ENCODE measurements around the gene FSIP2.
"Not testable (repeated sequence)": the region's sequence is repeated elsewhere in the genome, so short reads cannot be mapped to it uniquely, and the experiment has no call there.

FSIP2 gene

DNA sequence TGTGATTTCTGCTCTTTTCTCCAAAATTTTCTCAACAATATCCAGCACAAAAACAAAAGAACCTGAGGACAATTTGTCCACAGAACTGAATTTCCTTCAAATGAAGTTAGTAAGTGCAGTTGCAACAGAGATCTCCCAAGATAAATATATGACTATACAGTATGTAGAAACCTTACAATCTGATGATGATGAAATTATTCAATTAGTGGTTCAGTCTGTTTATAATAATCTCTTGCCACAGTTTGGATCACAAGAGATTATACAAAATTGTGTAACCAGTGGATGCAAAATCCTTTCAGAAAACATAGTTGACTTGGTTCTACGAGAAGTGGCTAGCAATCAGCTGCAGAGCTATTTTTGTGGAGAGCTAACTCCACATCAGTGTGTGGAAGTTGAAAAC lies 68.7 kb downstream of the FSIP2 start:
- no peak for DNase-seq (ENCODE audit: low read depth in 2 of 2)

DNA sequence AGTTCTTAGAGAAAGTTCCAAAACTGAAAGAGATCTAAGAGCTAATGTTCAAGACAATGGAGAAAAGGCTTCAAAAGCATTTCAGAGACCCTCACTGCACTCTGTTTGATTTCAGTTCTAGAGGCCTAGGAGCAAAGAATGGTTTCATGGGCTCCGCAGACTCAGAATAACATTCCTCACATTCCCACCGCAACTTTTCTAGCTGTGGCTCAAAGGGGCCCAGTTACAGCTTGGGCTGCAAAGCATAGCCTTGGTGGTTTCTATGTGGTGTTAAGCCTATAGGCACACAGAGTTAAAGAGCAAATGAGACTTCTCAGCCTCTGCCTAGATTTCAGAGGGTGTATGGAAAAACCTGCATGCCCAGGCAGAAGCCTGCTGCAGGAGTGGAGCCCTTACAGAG lies 73.0 kb downstream of the FSIP2 start:
- no peak for DNase-seq (ENCODE audit: low read depth in 2 of 2)

DNA sequence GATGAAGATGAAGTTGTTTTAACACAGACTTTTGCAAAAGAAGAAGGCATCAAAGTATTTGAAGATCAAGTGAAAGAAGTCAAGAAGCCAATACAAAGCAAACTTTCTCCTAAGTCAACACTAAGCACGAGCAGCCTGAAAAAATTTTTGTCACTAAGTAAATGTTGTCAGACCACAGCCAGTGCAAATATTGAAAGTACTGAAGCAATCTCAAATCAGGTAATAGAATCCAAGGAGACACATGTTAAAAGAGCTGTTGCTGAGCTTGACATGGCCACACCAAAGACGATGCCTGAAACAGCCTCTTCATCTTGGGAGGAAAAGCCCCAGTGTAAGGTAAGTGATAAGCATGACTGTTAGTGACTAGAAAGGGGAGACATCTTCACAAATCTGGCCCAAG lies 75.1 kb downstream of the FSIP2 start:
- DNase-seq (ENCODE audit: low read depth in 2 of 2) = no peak

DNA sequence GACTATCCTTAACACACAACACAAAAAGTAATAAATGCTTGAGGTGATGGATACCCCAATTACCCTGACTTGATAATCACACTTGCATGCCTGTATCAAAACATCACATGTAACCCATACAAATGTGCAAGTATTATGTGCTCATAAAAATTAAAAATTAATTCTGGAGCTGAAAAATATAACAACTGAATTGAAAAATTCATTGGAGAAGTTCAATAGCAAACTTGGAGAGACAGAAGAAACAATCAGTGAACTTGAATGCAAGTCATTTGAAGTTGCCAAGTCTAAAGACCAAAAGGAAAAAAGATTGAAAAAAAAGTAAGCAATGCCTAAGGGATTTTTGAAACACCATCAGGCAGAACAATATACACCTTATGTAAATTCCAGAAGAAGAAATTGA lies 79.4 kb downstream of the FSIP2 start:
- no peak for DNase-seq (ENCODE audit: low read depth in 2 of 2)

DNA sequence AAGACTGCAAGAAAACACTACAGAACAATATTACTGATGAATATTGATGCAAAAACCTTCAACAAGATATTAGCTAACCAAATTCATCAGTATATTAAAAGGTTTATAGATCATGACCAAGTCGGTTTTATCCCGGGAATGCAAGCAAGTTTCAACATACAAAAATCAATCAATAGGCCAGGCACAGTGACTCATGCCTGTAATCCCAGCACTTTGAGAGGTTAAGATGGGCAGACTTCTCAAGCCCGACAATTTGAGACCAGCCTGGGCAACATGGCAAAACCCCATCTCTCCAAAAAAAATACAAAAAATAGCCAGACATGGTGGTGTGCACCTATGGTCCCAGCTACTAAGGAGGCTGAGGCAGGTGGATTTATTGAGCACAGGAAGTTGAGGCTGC lies 82.9 kb downstream of the FSIP2 start:
- no peak for DNase-seq (ENCODE audit: low read depth in 2 of 2)

DNA sequence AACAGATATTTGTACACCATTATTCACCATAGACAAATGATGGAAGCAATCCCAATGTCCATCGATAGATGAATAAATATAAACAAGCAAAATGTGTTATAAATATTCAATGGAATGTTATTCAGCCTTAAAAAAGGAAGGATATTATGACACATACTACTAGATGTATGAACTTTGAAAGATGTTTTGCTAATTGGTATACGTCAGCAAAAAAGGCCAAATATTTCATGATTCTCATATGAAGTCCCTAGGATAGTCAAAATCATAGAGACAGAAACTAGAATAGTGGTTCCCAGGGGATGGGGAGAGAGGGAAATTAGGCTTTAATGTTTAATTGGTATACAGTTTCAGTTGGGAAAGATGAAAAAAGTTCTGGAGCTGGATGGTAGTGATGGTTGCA lies 85.2 kb downstream of the FSIP2 start:
- no peak for DNase-seq (ENCODE audit: low read depth in 2 of 2)

DNA sequence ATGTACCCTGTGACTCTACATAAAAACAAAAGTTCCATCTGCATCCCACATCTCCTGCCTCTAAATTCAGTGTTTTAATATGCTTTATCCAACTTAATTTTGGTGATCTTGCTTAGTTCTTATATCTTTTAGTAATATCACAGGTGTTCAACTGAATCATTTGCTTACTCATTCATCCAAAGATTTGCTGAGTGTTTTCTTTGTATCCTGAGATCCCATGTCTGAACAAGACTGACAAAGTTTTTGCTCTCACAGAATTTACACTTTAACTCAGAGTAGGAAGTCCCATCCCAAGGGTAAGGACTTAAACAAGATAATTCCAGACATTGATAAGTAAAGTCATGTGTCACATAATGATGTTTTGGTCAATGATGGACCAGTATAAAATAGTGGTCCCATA lies 87.0 kb downstream of the FSIP2 start:
- DNase-seq (ENCODE audit: low read depth in 2 of 2) = no peak

DNA sequence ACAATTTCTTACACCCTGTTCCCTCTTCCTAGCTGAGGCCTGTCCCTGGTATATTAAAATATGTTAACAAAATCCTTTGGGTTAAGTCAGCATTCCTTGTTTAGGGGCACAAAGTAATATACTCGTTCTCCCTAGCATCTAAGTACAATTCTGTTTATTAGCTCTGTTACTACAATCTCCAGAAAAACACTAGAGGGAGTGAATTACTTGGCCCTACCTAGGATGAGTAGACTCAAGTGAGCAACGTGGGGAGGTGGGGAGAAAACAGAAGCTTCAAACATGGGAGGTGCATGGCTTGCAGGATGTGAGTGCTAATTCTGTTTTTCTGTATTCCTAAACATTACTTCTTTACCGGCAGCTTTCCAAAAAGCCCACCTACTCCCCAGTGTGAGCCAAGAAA lies 89.7 kb downstream of the FSIP2 start:
- DNase-seq (ENCODE audit: low read depth in 2 of 2) = no peak

DNA sequence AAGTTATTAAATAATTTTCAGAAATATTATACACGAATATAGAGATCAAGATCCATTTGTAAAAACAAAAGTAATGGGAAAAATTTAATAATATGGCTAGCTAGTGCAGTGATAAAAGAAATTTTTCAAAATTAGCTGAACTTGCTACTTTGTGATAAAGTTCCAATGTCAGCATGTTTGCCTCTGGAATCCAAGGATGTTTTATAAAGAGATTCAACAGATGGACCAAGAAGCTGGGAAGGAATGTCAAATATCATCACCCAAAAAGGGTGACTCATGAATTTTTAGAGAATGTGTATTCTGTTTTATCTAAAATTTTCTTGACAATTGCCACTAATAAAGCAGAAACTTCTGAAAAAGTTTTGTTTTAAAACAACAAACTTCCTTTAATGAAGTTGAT lies 95.3 kb downstream of the FSIP2 start:
- no peak for DNase-seq (ENCODE audit: low read depth in 2 of 2)

DNA sequence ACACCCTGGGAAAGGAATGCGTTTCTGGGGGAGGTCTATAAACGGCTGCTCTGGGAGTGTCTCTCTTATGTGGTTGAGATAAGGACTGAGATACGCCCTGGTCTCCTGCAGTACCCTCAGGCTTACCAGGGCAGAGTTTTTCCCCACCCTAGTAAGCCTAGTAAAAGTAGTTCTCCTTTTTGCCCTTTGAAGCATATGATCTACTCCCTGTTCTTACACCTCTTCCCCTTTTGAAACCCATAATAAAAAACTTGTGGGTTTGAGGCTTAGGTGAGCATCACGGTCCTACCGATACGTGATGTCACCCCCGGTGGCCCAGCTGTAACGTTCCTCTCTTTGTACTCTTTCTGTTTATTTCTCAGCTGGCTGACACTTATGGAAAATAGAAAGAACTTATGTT lies 97.4 kb downstream of the FSIP2 start:
- DNase-seq (ENCODE audit: low read depth in 2 of 2) = no peak

DNA sequence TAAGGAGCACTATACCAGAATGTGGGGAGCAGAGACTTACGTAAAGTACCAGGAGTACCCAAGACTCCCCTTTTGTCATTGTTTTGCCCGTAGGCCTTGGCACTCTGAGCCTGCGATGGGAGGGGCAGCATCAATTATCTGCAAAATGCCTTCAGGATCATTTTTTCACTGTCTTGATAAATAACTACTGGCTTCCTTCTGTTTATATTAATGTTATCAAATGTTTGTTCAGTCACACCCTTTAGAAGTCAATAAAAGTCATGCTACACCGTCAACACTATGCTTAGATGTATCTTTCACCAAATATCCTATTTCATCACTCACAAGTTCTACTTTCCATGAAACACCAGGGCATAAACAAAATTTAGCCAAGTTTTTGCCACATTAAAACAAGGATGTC lies 116.3 kb downstream of the FSIP2 start:
- no peak for DNase-seq (ENCODE audit: low read depth in 2 of 2)

DNA sequence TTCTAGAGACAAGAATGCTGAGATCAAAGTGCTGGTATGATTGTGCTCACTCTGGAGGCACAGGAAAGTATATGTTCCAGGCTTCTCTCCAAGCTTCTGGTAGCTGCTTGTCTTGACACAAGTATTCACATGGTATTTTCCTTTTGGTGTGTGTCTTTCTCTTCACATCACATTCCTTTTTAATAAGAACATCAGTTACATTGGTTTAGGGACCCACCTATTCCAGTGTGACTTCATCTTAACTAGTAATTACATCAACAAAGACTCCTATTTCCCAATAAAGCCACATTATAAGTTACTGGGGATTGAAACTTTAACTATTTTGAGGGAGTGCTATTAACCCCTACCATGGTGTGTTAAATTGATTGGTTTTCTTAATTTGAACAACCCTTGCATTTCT lies 119.1 kb downstream of the FSIP2 start:
- no peak for DNase-seq (ENCODE audit: low read depth in 2 of 2)

DNA sequence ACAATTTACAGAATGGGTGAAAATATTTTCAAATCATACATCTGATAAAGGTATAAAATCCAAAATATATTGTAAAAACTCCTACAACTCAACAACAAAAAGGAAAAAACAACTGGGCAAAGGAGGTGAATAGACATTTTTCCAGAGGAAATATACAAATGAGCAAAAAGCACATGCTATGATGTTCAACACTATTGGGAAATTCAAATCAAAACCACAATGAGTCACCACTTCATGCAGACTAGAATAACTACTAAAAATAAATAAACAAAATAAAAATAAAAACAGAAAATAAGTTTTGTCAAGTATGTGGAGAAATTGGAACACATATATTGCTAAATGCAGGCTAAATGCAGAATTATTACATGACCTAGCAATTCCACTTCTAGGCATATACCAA lies 120.9 kb downstream of the FSIP2 start:
- no peak for DNase-seq (ENCODE audit: low read depth in 2 of 2)

DNA sequence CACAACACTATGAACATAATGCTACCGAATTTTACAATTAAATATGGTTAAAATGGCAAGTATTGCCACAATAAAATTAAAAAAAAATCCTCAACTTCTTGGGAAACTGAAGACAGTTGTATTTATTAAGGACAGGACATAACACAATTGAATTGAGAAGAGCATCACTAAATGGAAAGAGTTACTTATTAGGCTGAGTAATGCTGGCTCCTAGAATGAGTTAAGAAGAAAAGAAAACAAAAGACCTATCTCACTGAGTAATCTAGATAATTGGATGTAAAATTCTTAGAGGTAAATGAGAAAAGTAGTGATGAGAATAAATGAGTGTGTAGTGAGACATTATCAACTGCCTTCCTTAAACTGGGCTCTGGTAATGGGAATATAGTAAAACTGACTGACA lies 121.7 kb downstream of the FSIP2 start:
- no peak for DNase-seq (ENCODE audit: low read depth in 2 of 2)

DNA sequence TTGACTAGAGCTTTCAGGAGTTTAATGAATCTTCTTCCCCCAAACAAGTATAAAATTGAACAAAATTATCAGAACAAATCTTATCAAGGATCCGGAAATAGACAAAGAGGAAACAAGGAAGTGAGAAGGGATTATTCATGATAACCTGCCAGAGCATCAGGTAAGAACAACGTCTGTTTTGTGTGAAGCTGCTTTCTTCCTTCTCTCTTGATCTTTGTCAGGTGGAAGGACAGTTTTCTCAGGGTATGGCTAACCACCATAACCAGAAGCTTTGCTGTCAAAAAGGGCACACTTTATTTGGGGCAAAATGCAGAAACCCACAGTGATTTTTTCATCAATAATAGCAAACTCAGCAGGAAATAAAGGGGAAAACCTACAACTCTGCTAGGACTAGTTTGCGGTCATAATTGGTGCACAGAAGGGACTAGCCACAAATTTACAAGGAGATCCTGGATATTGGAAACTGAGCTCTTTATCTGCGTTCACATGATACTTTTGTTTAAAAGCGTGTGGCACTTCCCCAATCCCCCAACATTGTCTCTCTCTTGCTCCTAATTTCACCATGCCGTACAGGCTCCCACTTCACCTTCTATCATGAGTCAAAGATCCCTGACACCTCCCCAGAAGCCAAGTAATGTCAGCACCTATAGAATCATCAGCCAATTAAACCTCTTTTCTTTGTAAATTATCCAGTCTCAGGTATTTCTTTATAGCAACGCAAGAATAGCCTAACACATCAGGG lies 124.2 kb downstream of the FSIP2 start:
- no peak for DNase-seq (ENCODE audit: low read depth in 2 of 2)

DNA sequence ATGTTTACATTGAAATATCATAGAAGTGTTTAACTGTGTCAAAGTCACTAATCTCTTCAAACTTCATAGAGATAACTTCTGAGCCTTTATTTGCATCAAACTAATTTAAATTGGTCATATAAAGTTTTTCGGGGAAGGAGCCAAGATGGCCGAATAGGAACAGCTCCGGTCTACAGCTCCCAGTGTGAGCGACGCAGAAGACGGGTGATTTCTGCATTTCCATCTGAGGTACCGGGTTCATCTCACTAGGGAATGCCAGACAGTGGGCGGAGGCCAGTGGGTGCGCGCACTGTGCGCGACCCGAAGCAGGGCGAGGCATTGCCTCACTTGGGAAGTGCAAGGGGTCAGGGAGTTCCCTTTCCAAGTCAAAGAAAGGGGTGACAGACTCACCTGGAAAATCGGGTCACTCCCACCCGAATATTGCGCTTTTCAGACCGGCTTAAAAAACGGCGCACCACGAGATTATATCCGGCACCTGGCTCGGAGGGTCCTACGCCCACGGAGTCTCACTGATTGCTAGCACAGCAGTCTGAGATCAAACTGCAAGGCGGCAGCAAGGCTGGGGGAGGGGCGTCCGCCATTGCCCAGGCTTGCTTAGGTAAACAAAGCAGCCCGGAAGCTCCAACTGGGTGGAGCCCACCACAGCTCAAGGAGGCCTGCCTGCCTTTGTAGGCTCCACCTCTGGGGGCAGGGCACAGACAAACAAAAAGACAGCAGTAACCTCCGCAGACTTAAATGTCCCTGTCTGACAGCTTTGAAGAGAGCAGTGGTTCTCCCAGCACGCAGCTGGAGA lies 126.1 kb downstream of the FSIP2 start:
- not testable (repeated sequence) for DNase-seq (ENCODE audit: low read depth in 2 of 2)

DNA sequence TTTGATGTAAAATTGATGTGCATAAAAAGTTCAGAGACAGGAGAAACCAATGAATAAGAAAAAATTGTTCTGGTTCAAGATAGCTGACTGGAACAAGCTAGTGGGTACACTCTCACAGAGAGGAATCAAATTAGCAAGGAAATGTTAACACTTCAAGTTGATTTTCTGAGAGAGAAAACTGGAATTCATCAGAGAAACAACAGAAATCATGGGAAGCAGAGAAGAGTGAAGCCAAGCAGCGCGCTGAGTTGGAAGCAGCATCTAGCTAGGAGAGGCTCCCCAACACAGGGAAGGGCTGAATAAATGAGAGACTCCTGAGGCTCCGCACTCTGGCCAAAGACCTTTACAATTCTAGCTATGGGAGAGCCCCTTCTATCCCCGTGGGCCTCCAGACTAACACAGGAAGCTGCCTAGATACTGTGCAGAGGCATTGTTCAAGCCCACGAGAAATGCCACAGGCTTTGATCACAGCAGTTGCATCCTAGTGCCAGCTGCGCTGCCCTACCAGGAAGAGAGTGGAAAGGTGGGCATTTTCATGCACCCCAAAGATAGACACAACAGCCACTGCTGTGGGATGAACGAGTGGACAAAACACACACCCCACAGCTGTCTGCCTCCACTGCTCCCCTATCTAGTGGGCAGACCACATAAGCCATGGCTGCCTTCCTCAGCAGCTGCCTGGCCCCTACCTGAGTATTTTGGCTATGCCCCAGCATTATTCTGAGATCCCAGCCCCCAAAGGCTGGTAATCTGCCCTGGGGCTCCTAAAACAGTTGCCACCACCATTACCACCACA lies 136.7 kb downstream of the FSIP2 start:
- no peak for DNase-seq (ENCODE audit: low read depth in 2 of 2)

DNA sequence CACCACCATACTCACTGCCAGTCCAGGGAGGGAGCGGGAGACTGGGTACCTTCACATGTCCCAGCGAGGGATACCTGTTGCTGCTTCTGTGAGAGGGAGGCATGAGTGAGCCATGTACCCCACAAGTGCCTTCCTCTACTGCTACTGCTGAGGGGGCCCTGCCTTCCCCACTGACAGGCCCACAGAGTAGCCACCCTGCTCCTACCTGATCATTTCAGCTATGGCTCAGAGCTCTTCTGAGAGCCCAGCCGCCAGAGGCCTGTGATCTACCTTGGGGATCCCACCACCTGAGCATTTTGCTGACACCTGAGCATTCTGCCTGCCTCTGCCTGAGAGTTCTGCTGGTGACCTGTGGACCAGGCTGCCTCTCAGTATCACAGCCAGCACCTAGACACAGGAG lies 137.6 kb downstream of the FSIP2 start:
- no peak for DNase-seq (ENCODE audit: low read depth in 2 of 2)

DNA sequence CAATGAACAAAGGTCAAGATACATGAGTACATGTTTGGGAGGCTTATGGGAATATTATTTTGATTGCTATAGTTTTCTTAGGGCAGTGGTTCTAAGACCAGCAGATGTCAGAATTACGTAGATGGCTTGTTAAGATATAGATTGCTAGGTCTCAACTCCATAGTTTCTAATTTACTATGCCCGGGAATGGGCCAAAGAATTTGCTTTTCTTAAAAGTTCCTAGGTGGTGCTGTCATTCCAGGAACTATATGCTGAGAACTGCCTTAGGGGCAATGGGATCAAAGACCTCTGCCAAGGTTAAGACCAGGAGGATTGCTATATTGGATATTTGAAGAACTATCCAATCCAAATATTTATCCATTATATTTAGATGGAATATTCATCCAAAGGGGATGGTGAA lies 141.8 kb downstream of the FSIP2 start:
- DNase-seq (ENCODE audit: low read depth in 2 of 2) = no peak
